ENCODE results near the gene SELENOM.
"Not testable (repeated sequence)": the region's sequence is repeated elsewhere in the genome, so short reads cannot be mapped to it uniquely, and the experiment has no call there.

The SELENOM gene

GRCh38 chr22:31077681-31078080 is 29.7 kb downstream of the SELENOM start:
- no peak overlapping the region for H3K27ac ChIP-seq
- POLR2A ChIA-PET (ENCODE audit: low non-redundant PET) = no interaction called here
- CTCF ChIA-PET = no interaction called here
- no peak for TF ChIP-seq CTCF (conservative IDR thresholded peaks at IDR 0.05; ENCODE audit: low read depth)
- DNase-seq (ENCODE audit: low spot score) = no peak

- no peak overlapping the region for H3K27ac ChIP-seq
- POLR2A ChIA-PET (ENCODE audit: low non-redundant PET) = no interaction called here
- DNase-seq (ENCODE audit: low spot score) = no peak
- no peak for TF ChIP-seq CTCF (conservative IDR thresholded peaks at IDR 0.05; ENCODE audit: low read depth)
- CTCF ChIA-PET = no interaction called here
Observed at GRCh38 chr22:31075961-31076360, 31.4 kb downstream of the SELENOM start.

GRCh38 chr22:31073545-31074145 is 33.7 kb downstream of the SELENOM start:
- H3K27ac ChIP-seq; CTCF ChIA-PET; DNase-seq (ENCODE audit: low spot score); POLR2A ChIA-PET (ENCODE audit: low non-redundant PET): not testable (repeated sequence)

GRCh38 chr22:31073125-31073524 is 34.2 kb downstream of the SELENOM start:
- POLR2A ChIA-PET (ENCODE audit: low non-redundant PET); CTCF ChIA-PET; DNase-seq (ENCODE audit: low spot score); H3K27ac ChIP-seq: not testable (repeated sequence)

GRCh38 chr22:31069691-31070314 is 37.6 kb downstream of the SELENOM start:
- CTCF ChIA-PET; DNase-seq (ENCODE audit: low spot score): not testable (repeated sequence)
- peak overlapping the region; percentile 49 for H3K27ac ChIP-seq
- POLR2A ChIA-PET (ENCODE audit: low non-redundant PET) = interaction anchor here (0.6 kb wide), 1 partner anchor 103 kb away, joined by 6 read pairs; no protein-coding TSS in a partner anchor

- POLR2A ChIA-PET (ENCODE audit: low non-redundant PET) = interaction anchor here (0.6 kb wide), 1 partner anchor 102 kb away, joined by 6 read pairs; no protein-coding TSS in a partner anchor
- no peak for TF ChIP-seq CTCF (conservative IDR thresholded peaks at IDR 0.05; ENCODE audit: low read depth)
- CTCF ChIA-PET = interaction anchor here (1.1 kb wide), 1 partner anchor 38 kb away, joined by 3 read pairs; no protein-coding TSS in a partner anchor
- peak overlapping the region; percentile 49 for H3K27ac ChIP-seq
- DNase-seq (ENCODE audit: low spot score) = no peak
Observed at GRCh38 chr22:31068970-31069369, 38.4 kb downstream of the SELENOM start.

- no peak for TF ChIP-seq CTCF (conservative IDR thresholded peaks at IDR 0.05; ENCODE audit: low read depth)
- CTCF ChIA-PET = no interaction called here
- no peak for DNase-seq (ENCODE audit: low spot score)
- H3K27ac ChIP-seq = no peak overlapping the region
- POLR2A ChIA-PET (ENCODE audit: low non-redundant PET) = no interaction called here
Observed at GRCh38 chr22:31064369-31064768, 43.0 kb downstream of the SELENOM start.

GRCh38 chr22:31062566-31063230 is 44.7 kb downstream of the SELENOM start:
- POLR2A ChIA-PET (ENCODE audit: low non-redundant PET) = no interaction called here
- no peak for DNase-seq (ENCODE audit: low spot score)
- H3K27ac ChIP-seq = peak overlapping the region; percentile 54

GRCh38 chr22:31059663-31060062 is 47.7 kb downstream of the SELENOM start:
- H3K27ac ChIP-seq = peak overlapping the region; percentile 23; the same call in 1 of the 2 replicates
- CTCF ChIA-PET; DNase-seq (ENCODE audit: low spot score); POLR2A ChIA-PET (ENCODE audit: low non-redundant PET): not testable (repeated sequence)

More at GRCh38 chr22:31062566-31063230, 44.7 kb downstream of the SELENOM start:
- TF ChIP-seq CTCF (conservative IDR thresholded peaks at IDR 0.05; ENCODE audit: low read depth) = no peak
- CTCF ChIA-PET = no interaction called here

Data from RWPE1 (cell line).